Activated CD8-positive, alpha-beta memory T cell treated with anti-CD3 and anti-CD28 coated beads for 48 hours (primary cell): Measurements from ENCODE around the gene ZC3H13.

ENCODE experiments used
- DNase-seq, 3 experiments: peaks; one replicate each; pipeline ENCODE4 v3.0.0-alpha.2; 2020; ENCODE audit warnings: low read depth in 2 of 3, low spot score in 2 of 3

ZC3H13 gene, protein sequence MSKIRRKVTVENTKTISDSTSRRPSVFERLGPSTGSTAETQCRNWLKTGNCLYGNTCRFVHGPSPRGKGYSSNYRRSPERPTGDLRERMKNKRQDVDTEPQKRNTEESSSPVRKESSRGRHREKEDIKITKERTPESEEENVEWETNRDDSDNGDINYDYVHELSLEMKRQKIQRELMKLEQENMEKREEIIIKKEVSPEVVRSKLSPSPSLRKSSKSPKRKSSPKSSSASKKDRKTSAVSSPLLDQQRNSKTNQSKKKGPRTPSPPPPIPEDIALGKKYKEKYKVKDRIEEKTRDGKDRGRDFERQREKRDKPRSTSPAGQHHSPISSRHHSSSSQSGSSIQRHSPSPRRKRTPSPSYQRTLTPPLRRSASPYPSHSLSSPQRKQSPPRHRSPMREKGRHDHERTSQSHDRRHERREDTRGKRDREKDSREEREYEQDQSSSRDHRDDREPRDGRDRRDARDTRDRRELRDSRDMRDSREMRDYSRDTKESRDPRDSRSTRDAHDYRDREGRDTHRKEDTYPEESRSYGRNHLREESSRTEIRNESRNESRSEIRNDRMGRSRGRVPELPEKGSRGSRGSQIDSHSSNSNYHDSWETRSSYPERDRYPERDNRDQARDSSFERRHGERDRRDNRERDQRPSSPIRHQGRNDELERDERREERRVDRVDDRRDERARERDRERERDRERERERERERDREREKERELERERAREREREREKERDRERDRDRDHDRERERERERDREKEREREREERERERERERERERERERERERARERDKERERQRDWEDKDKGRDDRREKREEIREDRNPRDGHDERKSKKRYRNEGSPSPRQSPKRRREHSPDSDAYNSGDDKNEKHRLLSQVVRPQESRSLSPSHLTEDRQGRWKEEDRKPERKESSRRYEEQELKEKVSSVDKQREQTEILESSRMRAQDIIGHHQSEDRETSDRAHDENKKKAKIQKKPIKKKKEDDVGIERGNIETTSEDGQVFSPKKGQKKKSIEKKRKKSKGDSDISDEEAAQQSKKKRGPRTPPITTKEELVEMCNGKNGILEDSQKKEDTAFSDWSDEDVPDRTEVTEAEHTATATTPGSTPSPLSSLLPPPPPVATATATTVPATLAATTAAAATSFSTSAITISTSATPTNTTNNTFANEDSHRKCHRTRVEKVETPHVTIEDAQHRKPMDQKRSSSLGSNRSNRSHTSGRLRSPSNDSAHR (N-terminal part only)

DNA sequence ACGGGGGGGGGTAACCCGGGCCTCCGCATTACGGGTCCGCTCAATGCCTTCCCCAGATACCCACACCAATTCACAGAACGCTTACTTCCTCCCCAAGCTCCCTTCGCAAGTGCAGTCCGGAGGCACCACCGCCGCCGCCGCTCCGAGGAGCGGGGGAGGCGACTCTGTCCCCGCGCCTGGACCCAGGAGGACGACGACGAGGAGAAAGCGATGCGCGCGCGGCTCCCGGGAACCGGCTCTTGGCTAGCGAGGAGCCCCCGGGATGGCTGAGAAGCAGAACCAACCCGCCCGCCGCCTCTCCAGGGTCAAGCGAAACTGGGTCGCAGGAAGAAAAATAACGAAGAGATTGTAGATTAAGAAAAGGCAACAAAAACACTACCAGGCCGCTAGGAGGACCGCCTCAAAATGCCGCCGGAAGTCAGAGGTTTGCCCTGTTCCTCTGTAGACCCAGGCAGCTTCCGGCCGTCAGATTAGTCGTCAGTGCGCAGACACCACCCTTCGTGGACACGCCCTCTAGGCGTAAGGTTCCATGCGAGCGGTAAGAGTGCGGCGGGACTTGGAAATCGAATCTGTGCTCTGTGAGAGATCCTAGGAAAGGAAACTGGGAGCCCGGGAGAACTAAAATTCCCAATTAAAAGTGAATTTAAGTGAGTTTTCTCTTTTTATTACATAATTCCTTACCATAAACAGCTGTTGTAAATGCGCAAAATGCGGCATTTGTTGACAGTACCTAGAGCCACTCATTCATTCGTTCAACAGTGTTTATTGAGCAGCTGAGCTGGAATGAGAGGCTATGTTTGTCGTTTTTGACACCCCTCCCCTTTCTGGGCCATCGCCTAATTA, at the start of gene ZC3H13:
TSS of gene ZC3H13 (minus strand) at position 428 of the 843 bp plus-strand sequence. CDS start 7,239 bp downstream, outside the sequence.
- peak; percentile 70 to 83 (median 72) for DNase-seq

DNA sequence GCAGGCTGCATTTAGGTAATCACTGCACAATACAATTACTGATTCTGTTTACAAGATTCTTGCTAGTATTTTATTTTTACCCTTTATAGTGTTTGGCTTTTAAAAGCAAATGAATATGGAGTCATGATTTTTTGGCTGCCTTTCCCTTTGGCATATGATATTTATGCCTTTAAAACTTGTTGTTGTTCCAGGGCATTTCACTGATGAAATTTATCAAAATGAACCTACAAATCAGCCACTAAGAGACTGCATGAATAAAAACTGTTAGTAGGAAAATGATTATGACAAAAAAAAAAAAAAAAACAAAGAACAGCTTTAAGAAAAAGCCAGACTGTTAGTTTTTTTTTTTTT, 49.7 kb upstream of the ZC3H13 start:
- no peak for DNase-seq

DNA sequence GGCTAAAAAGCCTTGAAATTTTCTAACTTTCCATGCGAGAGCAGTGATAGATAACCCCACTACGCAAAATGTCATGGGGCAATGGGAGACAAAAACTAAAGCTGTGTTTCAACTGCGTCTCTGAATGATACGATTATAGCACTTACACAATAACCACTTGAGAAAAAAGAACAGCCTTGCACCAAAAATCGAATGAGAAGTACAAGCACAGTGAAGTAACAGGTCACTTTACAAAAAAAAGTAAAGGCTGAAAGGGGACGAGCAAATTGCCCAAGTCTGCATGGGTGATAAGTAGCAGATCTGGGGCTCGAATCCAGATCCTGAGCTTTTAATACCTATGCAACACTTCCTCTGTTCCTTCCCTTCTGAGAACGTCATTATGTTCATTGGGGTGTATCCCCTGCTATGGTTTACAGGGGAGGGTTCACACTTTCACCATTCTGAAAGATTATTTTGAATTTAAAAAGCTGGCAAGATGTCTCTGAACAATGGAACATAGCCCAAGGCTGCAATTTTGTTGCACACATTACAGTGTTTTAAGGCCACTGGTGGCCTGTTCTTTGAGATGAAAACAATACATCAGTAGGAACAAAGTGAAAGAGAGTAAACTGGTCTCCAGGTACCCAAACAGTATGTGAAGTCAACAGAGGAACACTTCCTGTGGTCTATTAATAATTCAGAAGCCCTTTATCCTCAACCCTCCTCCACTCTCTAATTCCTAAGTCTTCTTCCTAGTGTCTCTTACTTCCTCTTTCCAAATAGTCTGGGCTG, 49.1 kb upstream of the ZC3H13 start:
- DNase-seq: no peak

DNA sequence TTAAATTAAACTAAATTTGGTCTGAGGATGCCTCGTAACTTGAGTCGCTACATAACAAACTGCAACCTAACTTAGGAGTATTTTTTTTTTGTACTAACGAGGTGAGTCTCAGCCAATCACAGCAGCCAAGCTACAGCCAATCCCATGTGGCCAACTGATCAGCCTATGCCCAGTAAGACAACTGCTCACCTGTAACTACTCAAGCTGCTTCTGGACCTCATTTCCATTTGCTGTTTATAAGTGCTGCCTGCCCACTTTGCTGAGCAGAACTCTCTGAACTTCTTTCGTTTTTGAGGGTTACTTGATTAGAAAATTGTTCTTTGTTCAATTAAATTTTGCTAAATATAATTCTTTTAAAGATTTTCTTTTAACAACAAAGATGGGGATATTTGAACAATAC, 48.5 kb upstream of the ZC3H13 start:
- DNase-seq: no peak

DNA sequence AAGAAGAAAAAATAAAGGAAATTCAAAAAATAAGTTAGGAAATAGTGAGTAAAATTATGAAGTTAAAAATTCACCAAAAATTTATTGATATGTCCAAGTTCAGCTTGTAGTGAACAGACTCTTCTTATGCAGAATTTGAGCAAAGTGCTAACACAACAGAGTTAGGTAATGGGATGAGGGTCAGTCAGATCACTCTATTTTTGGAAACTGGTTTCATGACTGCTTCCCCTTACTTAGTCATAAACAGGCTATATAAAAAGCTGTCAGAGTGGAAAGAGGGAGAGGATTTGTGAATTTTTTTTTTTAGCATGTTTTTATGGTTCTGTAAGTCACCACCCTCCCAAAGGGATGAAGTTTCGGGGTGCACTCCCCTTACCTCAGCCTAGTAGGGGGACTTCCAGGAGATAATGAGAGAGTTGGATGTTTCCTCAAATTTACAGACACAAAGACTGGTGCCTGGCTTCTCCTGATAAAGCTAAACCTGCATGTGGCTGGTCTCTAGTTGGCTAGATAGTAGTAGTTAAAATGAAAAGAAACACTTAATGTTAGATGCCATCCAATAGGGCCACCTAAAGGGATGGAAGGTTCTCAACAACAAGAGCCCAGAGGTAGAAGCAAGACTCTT, 47.8 kb upstream of the ZC3H13 start:
- DNase-seq: no peak

DNA sequence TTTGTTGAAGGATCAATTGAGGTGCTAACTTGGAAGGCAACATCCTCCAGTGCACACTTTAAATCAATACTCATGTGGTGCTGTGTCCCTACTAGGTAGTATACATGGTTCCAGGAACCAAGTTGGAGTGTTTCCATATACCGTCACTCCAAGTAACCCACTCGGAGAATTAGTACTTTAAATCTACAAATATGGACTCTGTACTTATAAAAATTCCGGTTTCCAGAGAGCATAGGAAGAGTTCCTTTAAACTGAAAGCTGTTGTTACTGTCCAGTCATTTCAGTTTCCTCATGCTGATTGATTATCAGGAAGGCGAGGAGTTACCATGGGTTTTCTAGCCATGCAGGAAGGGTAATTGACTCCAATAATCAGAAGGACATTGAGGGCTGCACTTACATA, 45.1 kb upstream of the ZC3H13 start:
- DNase-seq: no peak

DNA sequence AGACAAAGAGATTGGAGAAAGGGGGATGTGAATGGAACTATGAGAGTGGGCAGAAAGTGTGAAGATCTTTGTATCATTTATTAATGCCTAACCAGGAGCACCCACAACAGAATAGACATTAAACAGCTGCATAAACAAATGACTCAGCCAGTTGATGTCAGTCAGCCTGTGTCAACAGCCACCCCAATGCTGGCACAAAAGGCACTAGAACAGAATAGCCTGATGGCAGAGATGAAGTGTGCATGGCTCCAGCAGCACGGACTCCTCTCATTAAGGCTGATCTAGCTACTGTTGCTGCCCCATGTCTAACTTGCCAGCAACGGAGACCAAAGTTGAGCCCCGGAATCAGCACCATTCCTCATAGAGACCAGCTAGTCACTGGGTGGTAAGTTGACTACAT, 44.5 kb upstream of the ZC3H13 start:
- DNase-seq: no peak

DNA sequence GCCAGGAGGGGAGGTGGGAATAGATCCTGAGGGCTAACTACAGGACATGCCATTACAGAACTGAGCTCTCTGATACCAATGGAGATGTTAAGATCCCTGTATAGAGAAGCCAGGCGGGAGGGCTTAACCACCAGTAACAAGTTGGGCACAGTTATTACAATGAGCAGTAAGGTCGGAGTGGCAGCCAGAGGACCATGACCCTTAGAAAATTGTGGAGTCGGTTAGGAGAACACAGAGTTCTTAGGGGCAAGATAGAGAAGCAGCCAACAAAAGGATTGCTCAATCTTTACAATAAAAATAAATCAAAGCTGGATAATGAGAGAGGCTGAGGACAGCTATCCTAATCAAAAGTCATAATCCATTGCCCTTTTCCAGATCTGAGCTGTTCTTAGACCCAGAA, 41.9 kb upstream of the ZC3H13 start:
- no peak for DNase-seq

DNA sequence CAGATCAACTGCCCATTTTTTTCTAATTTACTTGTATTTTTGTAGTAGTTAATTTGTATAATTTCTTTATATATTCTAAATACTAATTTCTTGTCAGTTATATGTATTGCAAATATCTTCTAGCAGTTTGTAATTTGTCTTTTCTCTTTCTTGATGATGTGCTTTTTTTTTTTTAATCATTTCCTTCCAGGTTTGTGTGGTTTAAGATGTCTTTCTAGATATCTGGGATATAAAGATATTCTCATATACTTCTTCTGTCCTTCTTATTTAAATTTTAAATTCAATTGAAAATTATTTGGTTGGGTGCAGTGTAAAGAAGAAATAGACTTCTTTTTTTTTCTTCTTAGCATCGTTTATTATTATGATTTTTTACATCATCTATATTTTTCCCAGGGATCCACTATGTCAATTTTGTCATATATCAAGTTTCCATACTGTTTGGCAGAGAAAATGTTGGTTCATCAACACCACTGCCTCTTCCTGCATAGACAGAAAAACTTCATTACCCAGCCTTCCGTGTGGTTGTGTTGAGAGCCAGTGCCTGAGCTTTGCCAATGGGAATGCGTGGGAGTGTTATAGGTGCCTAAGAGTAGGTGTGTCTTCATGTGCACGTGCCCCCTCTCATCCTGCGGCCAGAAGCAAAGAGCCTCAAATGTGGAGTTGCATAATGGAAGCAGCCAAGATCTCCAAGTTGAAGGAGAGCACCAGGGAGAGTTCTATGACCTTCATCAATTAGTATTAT, 36.4 kb upstream of the ZC3H13 start:
- no peak for DNase-seq

DNA sequence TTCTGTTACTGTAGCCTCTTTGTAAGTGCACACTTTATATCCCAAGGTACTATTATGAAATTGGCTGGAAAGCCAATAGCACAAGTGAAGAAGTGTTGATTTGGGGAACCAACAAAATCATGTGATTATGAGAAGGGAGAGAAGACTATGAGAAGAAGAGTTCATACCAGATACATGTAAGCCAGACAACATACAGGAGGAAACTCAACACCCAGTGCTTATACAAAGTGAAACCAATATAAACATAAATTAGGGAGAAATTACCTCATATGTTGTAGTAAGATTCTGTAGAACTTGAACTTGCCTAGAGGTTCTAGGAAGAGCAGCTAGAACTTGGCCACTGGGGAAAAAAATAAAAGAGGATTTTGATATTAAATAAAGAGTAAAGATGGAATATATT, 34.9 kb upstream of the ZC3H13 start:
- DNase-seq: no peak

DNA sequence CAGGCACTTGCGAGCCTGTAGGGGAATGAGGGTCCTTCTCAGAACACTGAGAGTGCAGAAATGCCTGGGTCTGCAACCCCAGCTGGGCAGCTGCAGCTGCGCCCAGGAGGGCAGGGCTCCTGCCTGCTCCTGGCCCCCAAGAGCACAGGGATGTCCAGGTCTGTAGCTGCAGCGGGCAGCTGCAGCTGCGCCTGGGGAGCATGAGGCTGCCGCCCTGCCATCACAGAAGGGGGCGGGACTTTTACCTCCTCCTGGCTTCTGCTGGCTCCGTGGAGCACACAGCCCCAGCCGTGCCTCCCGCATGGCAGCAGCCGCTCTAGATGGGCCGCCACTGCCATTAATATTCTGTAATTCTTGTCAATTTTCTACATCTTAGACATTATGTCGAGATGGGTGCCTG, 34.4 kb upstream of the ZC3H13 start:
- no peak for DNase-seq

DNA sequence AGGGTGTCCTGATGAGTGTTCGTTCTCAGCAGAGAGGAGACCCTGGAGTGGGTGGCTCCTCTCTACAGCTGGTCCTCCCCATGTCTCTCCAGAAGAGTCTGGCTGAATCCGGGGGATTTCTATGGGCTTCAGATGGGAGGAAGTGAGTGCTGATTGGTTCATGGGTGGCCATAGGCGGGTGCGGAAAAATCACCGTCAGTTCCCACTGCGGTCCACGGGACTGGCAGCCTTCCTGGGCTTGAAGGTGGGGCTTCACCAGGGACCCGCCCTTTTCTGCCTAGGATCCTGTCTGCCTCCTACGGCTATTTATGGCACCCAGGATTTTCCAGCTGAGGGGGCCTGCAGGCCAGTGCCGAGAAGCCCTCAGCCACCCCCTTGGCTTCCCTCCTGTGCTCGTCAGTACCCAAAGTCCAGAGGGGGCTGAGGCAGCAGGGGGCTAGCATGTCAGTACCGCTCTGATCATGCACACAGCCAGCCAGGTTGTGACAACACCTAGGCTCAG, 33.9 kb upstream of the ZC3H13 start:
- no peak for DNase-seq

DNA sequence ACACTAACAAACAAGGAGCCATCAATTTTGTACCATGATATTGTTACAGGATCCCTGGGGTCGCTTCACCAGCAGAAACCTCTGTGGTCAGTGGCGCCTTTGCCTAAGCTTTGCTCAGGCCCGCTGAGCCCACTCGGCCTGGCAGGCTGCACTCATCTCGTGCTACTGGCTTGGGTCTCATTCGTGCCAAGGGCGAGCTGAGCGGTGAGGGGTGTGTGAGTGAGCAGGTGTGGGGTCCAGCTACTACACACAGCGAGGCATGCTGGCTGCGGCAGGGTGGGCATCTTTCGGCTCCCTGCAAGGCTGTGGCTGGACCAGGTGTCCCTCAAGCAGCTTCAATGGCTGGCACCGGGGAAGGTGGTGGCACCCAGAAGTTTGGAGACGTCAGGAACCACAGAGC, 33.2 kb upstream of the ZC3H13 start:
- DNase-seq: no peak

DNA sequence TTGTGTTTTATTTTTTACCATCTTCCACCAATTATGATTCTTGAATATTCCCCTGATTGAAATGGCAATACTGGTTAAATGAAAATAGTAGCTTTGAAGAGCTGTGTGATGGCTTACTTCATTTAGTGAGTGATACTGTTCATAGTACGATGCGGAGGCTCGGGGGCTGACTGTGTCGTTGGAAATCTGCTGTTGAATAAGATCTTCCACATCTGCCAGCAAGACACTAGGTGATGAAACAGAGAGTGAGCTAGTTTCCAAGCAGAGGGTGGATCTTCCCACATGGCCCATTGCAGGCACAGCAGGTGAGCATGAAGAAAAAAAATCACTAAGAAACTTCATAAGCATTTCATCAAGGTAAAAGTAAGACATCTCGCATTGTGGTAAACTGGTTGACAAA, 29.8 kb upstream of the ZC3H13 start:
- no peak for DNase-seq

DNA sequence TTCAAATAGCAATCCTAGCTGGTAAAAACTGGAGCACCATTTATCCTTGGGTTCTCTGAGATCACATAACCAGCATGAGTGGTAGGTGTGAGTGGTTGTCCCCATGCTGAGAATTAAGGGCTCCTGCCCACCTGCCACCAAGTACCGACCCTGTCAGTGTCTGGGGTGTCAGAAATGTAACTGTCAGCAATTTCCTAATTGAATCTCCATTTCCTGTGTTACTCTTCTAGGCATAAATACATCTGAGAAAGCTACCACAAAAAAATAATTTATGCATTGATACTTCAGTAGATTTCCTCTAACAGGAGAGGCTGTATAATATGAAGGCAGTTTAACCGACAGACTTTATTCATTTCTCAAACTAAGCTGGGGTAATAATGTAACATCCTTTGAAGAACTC, 27.2 kb upstream of the ZC3H13 start:
- DNase-seq: no peak

DNA sequence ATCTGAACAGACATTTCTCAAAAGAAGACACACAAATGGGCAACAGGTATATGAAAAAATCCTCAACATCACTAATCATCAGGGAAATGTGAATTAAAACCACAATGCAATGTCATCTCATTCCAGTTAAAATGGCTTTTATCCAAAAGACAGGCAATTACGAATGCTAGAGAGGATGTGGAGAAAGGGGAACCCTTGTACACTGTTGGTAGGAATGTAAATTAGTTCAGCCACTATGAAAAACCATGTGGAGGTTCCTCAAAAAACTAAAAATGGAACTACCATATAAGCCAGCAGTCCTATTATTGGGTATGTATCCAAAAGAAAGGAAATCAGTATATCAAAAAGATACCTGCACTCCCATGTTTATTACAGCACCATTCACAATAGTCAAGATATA, 24.7 kb upstream of the ZC3H13 start:
- DNase-seq: no peak

DNA sequence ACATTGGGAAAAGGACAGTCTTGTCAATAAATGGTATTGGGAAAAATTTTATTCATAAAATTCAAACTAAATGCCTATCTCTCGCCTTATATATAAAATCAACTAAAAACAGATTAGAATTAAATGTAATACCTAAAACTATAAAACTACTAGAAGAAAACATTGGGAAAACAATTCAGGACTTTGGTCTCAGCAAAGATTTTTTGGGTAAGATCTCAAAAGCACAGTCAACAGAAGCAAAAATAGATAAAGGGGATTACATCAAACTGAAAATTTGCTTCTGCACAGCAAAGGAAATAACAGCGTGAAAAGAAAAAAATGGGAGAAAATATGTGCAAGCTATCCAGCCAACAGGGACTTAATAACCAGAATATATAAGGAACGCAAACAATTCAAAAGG, 24.3 kb upstream of the ZC3H13 start:
- DNase-seq: no peak

DNA sequence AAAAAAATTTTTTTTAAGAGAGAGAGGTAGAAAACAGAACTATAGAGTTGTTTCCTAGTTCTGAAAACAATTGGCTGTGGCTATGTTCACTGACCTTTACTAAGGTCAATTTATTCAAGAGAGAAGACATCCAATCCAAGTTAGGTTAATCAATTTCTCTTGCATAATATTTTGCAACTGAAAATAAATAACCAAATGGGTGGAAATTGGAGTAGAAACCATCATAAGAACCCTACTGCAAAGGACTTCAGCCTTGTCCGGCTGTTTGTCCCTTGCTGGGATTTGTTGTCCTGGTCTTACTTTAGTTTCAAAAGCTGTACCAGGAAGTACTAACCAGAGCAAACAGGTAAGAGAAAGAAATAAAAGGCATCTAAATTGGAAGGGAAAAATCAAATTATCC, 23.3 kb upstream of the ZC3H13 start:
- DNase-seq: no peak
